Liver (tissue), 9 donors: ENCODE data around the gene GRIP2. TPM values are rescaled to one million over a fixed set of nuclear protein-coding genes. Genes with fewer than 3 reads are reported as not detected.

Source experiments
- DNase-seq: peaks from one replicate; pipeline ENCODE4 v3.0.0-alpha.2; 2017; ENCODE audit warnings: low spot score
- H3K27ac ChIP-seq, 2 donors: one replicate each; pipeline ENCODE4 v1.7.0; 2013; ENCODE audit warnings: inconsistent platforms in 2 of 2, low read length in 2 of 2, control low read depth in 1 of 2, low read depth in 1 of 2, mild to moderate bottlenecking in 1 of 2
- H3K27me3 ChIP-seq, 4 donors: one replicate each; pipeline versions ENCODE4 v1.6.1 to v1.7.0; 2013; ENCODE audit warnings: low read length in 3 of 4, inconsistent platforms in 1 of 4, mild to moderate bottlenecking in 1 of 4, moderate library complexity in 1 of 4; ENCODE audit not compliant: control insufficient read depth in 4 of 4, insufficient read depth in 4 of 4
- H3K36me3 ChIP-seq, 4 donors: one replicate each; pipeline versions ENCODE4 v1.6.1 to v1.7.0; 2013; ENCODE audit warnings: low read length in 3 of 4, mild to moderate bottlenecking in 3 of 4, low read depth in 1 of 4, moderate library complexity in 1 of 4; ENCODE audit not compliant: control insufficient read depth in 4 of 4, insufficient read depth in 3 of 4
- H3K4me1 ChIP-seq, 4 donors: one replicate each; pipeline versions ENCODE4 v1.6.1 to v1.7.0; 2013; ENCODE audit warnings: low read length in 3 of 4, mild to moderate bottlenecking in 3 of 4, moderate library complexity in 1 of 4; ENCODE audit not compliant: control insufficient read depth in 4 of 4, insufficient read depth in 4 of 4
- H3K4me3 ChIP-seq, 3 donors: one replicate each; pipeline versions ENCODE4 v1.6.1 to v1.7.0; 2013; ENCODE audit warnings: low read length in 3 of 3, control low read depth in 1 of 3, low read depth in 1 of 3, mild to moderate bottlenecking in 1 of 3
- H3K9ac ChIP-seq, 2 donors: one replicate each; pipeline ENCODE4 v1.7.0; 2013; ENCODE audit warnings: low read length in 2 of 2, mild to moderate bottlenecking in 2 of 2, moderate library complexity in 2 of 2, control low read depth in 1 of 2, low read depth in 1 of 2
- H3K9me3 ChIP-seq, 4 donors: one replicate each; pipeline versions ENCODE4 v1.6.1 to v1.7.0; 2013; ENCODE audit warnings: low read length in 3 of 4; ENCODE audit not compliant: control insufficient read depth in 4 of 4
- ATF3 ChIP-seq: IDR thresholded peaks from 2 replicates; pipeline ENCODE4 v1.6.1; 2016; ENCODE audit warnings: antibody characterized with exemption
- CTCF ChIP-seq: fragments of 150-350 bp; IDR thresholded peaks from 2 replicates; pipeline ENCODE4 v1.5.1; 2017; ENCODE audit warnings: improper control_type of control experiment, low read depth, low read length; ENCODE audit not compliant: missing input control
- EGR1 ChIP-seq, 2 donors: IDR thresholded peaks; 2 replicates each; pipeline ENCODE4 v1.6.1; 2016 to 2018; ENCODE audit warnings: antibody characterized with exemption in 2 of 2, low read depth in 2 of 2
- FOXA1 ChIP-seq: IDR thresholded peaks from 2 replicates; pipeline ENCODE4 v1.6.1; 2016; ENCODE audit warnings: antibody characterized with exemption
- FOXA2 ChIP-seq: IDR thresholded peaks from 2 replicates; pipeline ENCODE4 v1.6.1; 2016; ENCODE audit warnings: antibody characterized with exemption
- GABPA ChIP-seq, 2 donors: IDR thresholded peaks in 1 of 2; conservative IDR thresholded peaks in 1 of 2; 2 replicates each; pipeline ENCODE4 v1.6.1; 2016; ENCODE audit warnings: antibody characterized with exemption in 2 of 2, mild to moderate bottlenecking in 1 of 2, moderate library complexity in 1 of 2
- HNF4A ChIP-seq, 2 donors: conservative IDR thresholded peaks; 2 replicates each; pipeline ENCODE4 v1.6.1; 2016; ENCODE audit warnings: antibody characterized with exemption in 2 of 2, mild to moderate bottlenecking in 2 of 2
- HNF4G ChIP-seq: IDR thresholded peaks from 2 replicates; pipeline ENCODE4 v1.6.1; 2016; ENCODE audit warnings: antibody characterized with exemption
- JUND ChIP-seq, 2 donors: IDR thresholded peaks; 2 replicates each; pipeline ENCODE4 v1.6.1; 2016; ENCODE audit warnings: antibody characterized with exemption in 2 of 2
- NR2F2 ChIP-seq: IDR thresholded peaks from 2 replicates; pipeline ENCODE4 v1.6.1; 2016; ENCODE audit warnings: antibody characterized with exemption
- RAD21 ChIP-seq, 2 donors: IDR thresholded peaks; 2 replicates each; pipeline ENCODE4 v1.6.1; 2016; ENCODE audit warnings: antibody characterized with exemption in 2 of 2, mild to moderate bottlenecking in 2 of 2
- RXRA ChIP-seq, 2 donors: IDR thresholded peaks; 2 replicates each; pipeline ENCODE4 v1.6.1; 2017 to 2018; ENCODE audit warnings: antibody characterized with exemption in 2 of 2, mild to moderate bottlenecking in 1 of 2
- SP1 ChIP-seq: IDR thresholded peaks from 2 replicates; pipeline ENCODE4 v1.6.1; 2018; ENCODE audit warnings: antibody characterized with exemption, mild to moderate bottlenecking
- TAF1 ChIP-seq: conservative IDR thresholded peaks from 2 replicates; pipeline ENCODE4 v1.6.1; 2016; ENCODE audit warnings: antibody characterized with exemption, mild to moderate bottlenecking
- YY1 ChIP-seq: IDR thresholded peaks from 2 replicates; pipeline ENCODE4 v1.6.1; 2016; ENCODE audit warnings: antibody characterized with exemption, mild to moderate bottlenecking
- ZBTB33 ChIP-seq: IDR thresholded peaks from 2 replicates; pipeline ENCODE4 v1.6.1; 2016; ENCODE audit warnings: antibody characterized with exemption
- WGBS: extraction: QIAGEN DNeasy Blood & Tissue Kit; methylation state at CpG from one replicate; pipeline ENCODE4 v1.1.7; 2013; 5-methylcytosine and 5-hydroxymethylcytosine counted together
- polyA plus RNA-seq, 2 donors: library from polyadenylated mRNA; stranded (reverse) in 1 of 2; unstranded in 1 of 2; fragments of 200-250 nt in 1 of 2; fragments of >200 nt in 1 of 2; fragmentation: Nextera tagmentation in 1 of 2; extraction: Ambion mirVana in 1 of 2; gene quantifications; one replicate each; pipeline versions ENCODE4 v1.2.1 to v1.2.3, GENCODE V29; 2013 to 2015
- total RNA-seq, 2 donors: library from RNA; depleted of rRNA; stranded (reverse); fragments of >200 nt; gene quantifications; one replicate each; pipeline ENCODE4 v1.2.3, GENCODE V29; 2014
- TF ChIP-seq, protein P1 (sequence below): IDR thresholded peaks from 2 replicates; pipeline ENCODE4 v1.6.1; 2016; ENCODE audit warnings: antibody characterized with exemption, mild to moderate bottlenecking
- TF ChIP-seq, protein P2 (sequence below): IDR thresholded peaks from 2 replicates; pipeline ENCODE4 v1.6.1; 2016; ENCODE audit warnings: antibody characterized with exemption
- donor health status: healthy.
- donor health status: healthy.
- donor health status: healthy.
- donor health status: healthy.
- donor health status: healthy.

GRIP2 gene
- total and polyA plus RNA-seq, 4 donors = 0.05 to 0.33 (median 0.09) TPM; not detected in 1

DNA sequence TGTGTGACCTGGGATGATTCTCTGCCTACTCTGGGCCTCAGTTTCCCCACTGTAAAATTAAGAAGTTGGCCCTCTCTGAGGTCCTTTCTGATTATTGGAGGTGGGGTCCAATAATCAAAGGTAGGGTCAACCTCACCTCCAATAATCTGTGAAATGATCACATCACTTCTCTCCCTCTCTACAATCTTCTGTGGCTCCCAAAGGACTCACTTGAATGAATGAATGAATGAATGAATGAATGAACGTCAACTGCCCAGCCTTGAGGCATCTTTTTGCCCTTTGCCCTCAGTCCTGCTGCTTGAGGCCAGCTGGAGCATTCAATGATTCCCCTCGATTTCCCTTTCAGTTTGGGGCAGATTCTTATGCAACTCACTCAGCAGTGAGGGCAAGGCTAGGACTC is 26.7 kb upstream of the GRIP2 start:
- Histone ChIP-seq H3K9ac (no peak overlapping the region), H3K4me1 (peaks cover 0 to 6% (median 0%) of the 10 kb centered on the region in 4 donors), H3K9me3 (no peaks in the 10 kb centered on the region), H3K27ac (no peak overlapping the region), H3K4me3 (no peak overlapping the region), H3K27me3 (no peaks in the 10 kb centered on the region), H3K36me3 (no peaks in the 10 kb centered on the region)
- TF ChIP-seq HNF4G (no peak), FOXA2 (no peak), EGR1 (IDR thresholded peaks at IDR 0.05; ENCODE audit: low read depth in 2 of 2) (no peak), FOXA1 (no peak), TAF1 (no peak), YY1 (no peak), HNF4A (conservative IDR thresholded peaks at IDR 0.05) (no peak), ATF3 (no peak), JUND (IDR thresholded peaks at IDR 0.05) (no peak), RXRA (IDR thresholded peaks at IDR 0.05) (no peak), SP1 (no peak), RAD21 (IDR thresholded peaks at IDR 0.05) (no peak), CTCF (no peak), NR2F2 (no peak), ZBTB33 (no peak), GABPA (IDR thresholded peaks at IDR 0.05 in 1 of 2, conservative IDR thresholded peaks at IDR 0.05 in 1 of 2) (no peak)
- TF ChIP-seq, protein P1, sequence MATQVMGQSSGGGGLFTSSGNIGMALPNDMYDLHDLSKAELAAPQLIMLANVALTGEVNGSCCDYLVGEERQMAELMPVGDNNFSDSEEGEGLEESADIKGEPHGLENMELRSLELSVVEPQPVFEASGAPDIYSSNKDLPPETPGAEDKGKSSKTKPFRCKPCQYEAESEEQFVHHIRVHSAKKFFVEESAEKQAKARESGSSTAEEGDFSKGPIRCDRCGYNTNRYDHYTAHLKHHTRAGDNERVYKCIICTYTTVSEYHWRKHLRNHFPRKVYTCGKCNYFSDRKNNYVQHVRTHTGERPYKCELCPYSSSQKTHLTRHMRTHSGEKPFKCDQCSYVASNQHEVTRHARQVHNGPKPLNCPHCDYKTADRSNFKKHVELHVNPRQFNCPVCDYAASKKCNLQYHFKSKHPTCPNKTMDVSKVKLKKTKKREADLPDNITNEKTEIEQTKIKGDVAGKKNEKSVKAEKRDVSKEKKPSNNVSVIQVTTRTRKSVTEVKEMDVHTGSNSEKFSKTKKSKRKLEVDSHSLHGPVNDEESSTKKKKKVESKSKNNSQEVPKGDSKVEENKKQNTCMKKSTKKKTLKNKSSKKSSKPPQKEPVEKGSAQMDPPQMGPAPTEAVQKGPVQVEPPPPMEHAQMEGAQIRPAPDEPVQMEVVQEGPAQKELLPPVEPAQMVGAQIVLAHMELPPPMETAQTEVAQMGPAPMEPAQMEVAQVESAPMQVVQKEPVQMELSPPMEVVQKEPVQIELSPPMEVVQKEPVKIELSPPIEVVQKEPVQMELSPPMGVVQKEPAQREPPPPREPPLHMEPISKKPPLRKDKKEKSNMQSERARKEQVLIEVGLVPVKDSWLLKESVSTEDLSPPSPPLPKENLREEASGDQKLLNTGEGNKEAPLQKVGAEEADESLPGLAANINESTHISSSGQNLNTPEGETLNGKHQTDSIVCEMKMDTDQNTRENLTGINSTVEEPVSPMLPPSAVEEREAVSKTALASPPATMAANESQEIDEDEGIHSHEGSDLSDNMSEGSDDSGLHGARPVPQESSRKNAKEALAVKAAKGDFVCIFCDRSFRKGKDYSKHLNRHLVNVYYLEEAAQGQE = no peak
- TF ChIP-seq, protein P2, sequence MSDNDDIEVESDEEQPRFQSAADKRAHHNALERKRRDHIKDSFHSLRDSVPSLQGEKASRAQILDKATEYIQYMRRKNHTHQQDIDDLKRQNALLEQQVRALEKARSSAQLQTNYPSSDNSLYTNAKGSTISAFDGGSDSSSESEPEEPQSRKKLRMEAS = no peak
- DNase-seq = no peak
- WGBS = 66% methylated on average over 2 of the region's 2 CpGs
